Mucosa of descending colon (tissue), 3 donors: ENCODE measurements around the gene ANKRD24. TPM values are rescaled to one million over a fixed set of nuclear protein-coding genes. Genes with fewer than 3 reads are reported as not detected.

Experiments
- ATAC-seq: fragments of 200-7000 bp; cut with Tn5 transposase; one replicate; pipeline ENCODE4 v1.9.1; 2020; ENCODE audit warnings: mild to moderate bottlenecking, moderate library complexity
- DNase-seq, 3 donors: peaks; one replicate each; pipeline ENCODE4 v3.0.0-alpha.2; 2020
- H3K36me3 ChIP-seq: fragments of 200-600 bp; one replicate; pipeline ENCODE4 v1.8.0; 2021; ENCODE audit warnings: low read depth, mild to moderate bottlenecking
- H3K4me1 ChIP-seq: fragments of 200-600 bp; one replicate; pipeline ENCODE4 v1.8.0; 2021; ENCODE audit warnings: low read depth, mild to moderate bottlenecking
- H3K4me3 ChIP-seq: fragments of 200-600 bp; one replicate; pipeline ENCODE4 v1.8.0; 2021; ENCODE audit warnings: mild to moderate bottlenecking
- H3K9me3 ChIP-seq: fragments of 200-600 bp; one replicate; pipeline ENCODE4 v1.8.0; 2021; ENCODE audit warnings: mild to moderate bottlenecking
- CTCF ChIP-seq: fragments of 200-600 bp; IDR thresholded peaks from one replicate; pipeline ENCODE4 v1.8.0; 2022; ENCODE audit warnings: antibody characterized with exemption, mild to moderate bottlenecking
- intact Hi-C, 2 donors: fragments of 100-400 bp; cut with DNase I in 1 of 2; cut with micrococcal nuclease in 1 of 2; formaldehyde crosslinking; loops; one replicate each; pipeline versions ENCODE4 v1.11.0 to v1.11.1; 2022; cut with DNase I, micrococcal nuclease
- total RNA-seq, 3 donors: library from RNA; stranded (reverse); fragmentation: NEBNext Ultra II Directional in 2 of 3; extraction: Animal tissue kit (Norgen Biotek cat#: 25700) in 2 of 3; gene quantifications; one replicate each; pipeline versions ENCODE4 v1.2.1 to v1.2.4, GENCODE V29; 2021 to 2023
- donor health status: DM: no; HTN: no; CAD: no; lungs with moderate emphysema.
- donor health status: DM: no; HTN: no; CAD: no.
- donor health status: DM: no; HTN: yes; CAD: no.

ANKRD24 gene
- total RNA-seq, 3 donors from 2014 or later = 0.95 to 2.7 (median 1.3) TPM

GRCh38 chr19:4264812-4265211 lies 82.3 kb downstream of the ANKRD24 start:
- H3K4me3 ChIP-seq = no peak overlapping the region
- ATAC-seq = no peak
- no peak for TF ChIP-seq CTCF
- peaks cover 14% of the 10 kb centered on the region for H3K4me1 ChIP-seq
- no peak for DNase-seq
- H3K9me3 ChIP-seq = no peaks in the 10 kb centered on the region
- intact Hi-C loops = loop anchor here (5.0 to 10.0 kb wide), 2 partner anchors 87 to 90 kb away; no protein-coding TSS in a partner anchor
- H3K36me3 ChIP-seq = peaks cover 8% of the 10 kb centered on the region

GRCh38 chr19:4266253-4267000 lies 83.9 kb downstream of the ANKRD24 start:
- no peak for TF ChIP-seq CTCF
- Histone ChIP-seq H3K4me3 (no peak overlapping the region), H3K36me3 (peaks cover 8% of the 10 kb centered on the region), H3K9me3 (no peaks in the 10 kb centered on the region), H3K4me1 (peaks cover 14% of the 10 kb centered on the region)
- no peak for ATAC-seq
- intact Hi-C loops = loop anchor here (5.0 to 10.0 kb wide), 2 partner anchors 86 to 88 kb away; no protein-coding TSS in a partner anchor
- no peak for DNase-seq

GRCh38 chr19:4267101-4267900 lies 84.8 kb downstream of the ANKRD24 start:
- DNase-seq (peak; percentile 72 to 79 (median 74)), ATAC-seq (peak; percentile 70)
- peaks cover 14% of the 10 kb centered on the region for H3K4me1 ChIP-seq
- peak; percentile 76 for TF ChIP-seq CTCF
- peaks cover under 1% of the 10 kb centered on the region for H3K36me3 ChIP-seq
- intact Hi-C loops = loop anchor here (5.0 to 10.0 kb wide), 2 partner anchors 85 to 88 kb away; no protein-coding TSS in a partner anchor
- H3K9me3 ChIP-seq = no peaks in the 10 kb centered on the region
- no peak overlapping the region for H3K4me3 ChIP-seq

- intact Hi-C loops = loop anchor here (5.0 to 10.0 kb wide), 2 partner anchors 84 to 87 kb away; no protein-coding TSS in a partner anchor
- Histone ChIP-seq H3K4me3 (no peak overlapping the region), H3K36me3 (no peaks in the 10 kb centered on the region), H3K9me3 (no peaks in the 10 kb centered on the region), H3K4me1 (peaks cover 14% of the 10 kb centered on the region)
- ATAC-seq (peak; percentile 84), DNase-seq (peak; percentile 55 to 79 (median 72))
- TF ChIP-seq CTCF = no peak
Measured at GRCh38 chr19:4267901-4268815, 85.7 kb downstream of the ANKRD24 start.
